HG03108 (cell line): ENCODE measurements around the gene FNDC10.
"Not testable (repeated sequence)": the region's sequence is repeated elsewhere in the genome, so short reads cannot be mapped to it uniquely, and the experiment has no call there.

Experiments
- ATAC-seq: cut with Tn5 transposase; IDR thresholded peaks from one replicate; pipeline ENCODE4 v1.9.1; 2021; ENCODE audit warnings: moderate library complexity; ENCODE audit not compliant: unreplicated experiment

FNDC10 gene

GRCh38 chr1:1567891-1568291 lies 32.0 kb downstream of the FNDC10 start:
- ATAC-seq, result no peak

- no peak for ATAC-seq
Measured at GRCh38 chr1:1567152-1567875, 32.6 kb downstream of the FNDC10 start.

GRCh38 chr1:1565340-1565739 lies 34.6 kb downstream of the FNDC10 start:
- no peak for ATAC-seq

- no peak for ATAC-seq
Measured at GRCh38 chr1:1564268-1564667, 35.7 kb downstream of the FNDC10 start.

- ATAC-seq, result no peak
Measured at GRCh38 chr1:1563688-1564087, 36.2 kb downstream of the FNDC10 start.

GRCh38 chr1:1562556-1563195 lies 37.3 kb downstream of the FNDC10 start:
- ATAC-seq, result no peak

- ATAC-seq, result no peak
Measured at GRCh38 chr1:1561801-1562470, 38.0 kb downstream of the FNDC10 start.

GRCh38 chr1:1560178-1560577 lies 39.8 kb downstream of the FNDC10 start:
- ATAC-seq, result no peak

GRCh38 chr1:1559066-1559465 lies 40.9 kb downstream of the FNDC10 start:
- ATAC-seq, result no peak

GRCh38 chr1:1558591-1558990 lies 41.3 kb downstream of the FNDC10 start:
- no peak for ATAC-seq

GRCh38 chr1:1557688-1558087 lies 42.2 kb downstream of the FNDC10 start:
- ATAC-seq, result not testable (repeated sequence)

GRCh38 chr1:1556961-1557360 lies 43.0 kb downstream of the FNDC10 start:
- ATAC-seq, result not testable (repeated sequence)

GRCh38 chr1:1556505-1556904 lies 43.4 kb downstream of the FNDC10 start:
- no peak for ATAC-seq

- no peak for ATAC-seq
Measured at GRCh38 chr1:1554926-1555915, 44.7 kb downstream of the FNDC10 start.

GRCh38 chr1:1554550-1554925 lies 45.4 kb downstream of the FNDC10 start:
- ATAC-seq, result no peak

- no peak for ATAC-seq
Measured at GRCh38 chr1:1553821-1554494, 46.0 kb downstream of the FNDC10 start.

- no peak for ATAC-seq
Measured at GRCh38 chr1:1552263-1552639, 47.7 kb downstream of the FNDC10 start.

GRCh38 chr1:1551524-1552262 lies 48.2 kb downstream of the FNDC10 start:
- no peak for ATAC-seq

- no peak for ATAC-seq
Measured at GRCh38 chr1:1550591-1551432, 49.1 kb downstream of the FNDC10 start.
